Embryonic facial prominence (tissue), 1 donor: ENCODE results near the gene SEMA6D.
A peak's percentile ranks its signal among the peaks of the same experiment; 100 is the strongest.
"Not testable (repeated sequence)": the region's sequence is repeated elsewhere in the genome, so short reads cannot be mapped to it uniquely, and the experiment has no call there.

Experiments used
- DNase-seq: peaks from one replicate; pipeline ENCODE4 v3.0.0-alpha.2; 2016; ENCODE audit errors: extremely low spot score

Gene SEMA6D

GRCh38 chr15:47716516-47716915, 789 bp upstream of the SEMA6D start:
- no peak for DNase-seq

GRCh38 chr15:47718497-47719437, 1.5 kb downstream of the SEMA6D start:
- DNase-seq: peak; percentile 21

- DNase-seq: no peak
Observed at GRCh38 chr15:47719730-47720129, 2.4 kb downstream of the SEMA6D start.

GRCh38 chr15:47720555-47720954, 3.2 kb downstream of the SEMA6D start:
- no peak for DNase-seq

GRCh38 chr15:47721676-47722075, 4.4 kb downstream of the SEMA6D start:
- DNase-seq: no peak

GRCh38 chr15:47724346-47724745, 7.0 kb downstream of the SEMA6D start:
- DNase-seq: no peak

- DNase-seq: no peak
Observed at GRCh38 chr15:47725051-47725450, 7.7 kb downstream of the SEMA6D start.

- DNase-seq: no peak
Observed at GRCh38 chr15:47725906-47726305, 8.6 kb downstream of the SEMA6D start.

GRCh38 chr15:47726399-47726823, 9.1 kb downstream of the SEMA6D start:
- DNase-seq: no peak

- no peak for DNase-seq
Observed at GRCh38 chr15:47727137-47727536, 9.8 kb downstream of the SEMA6D start.

- no peak for DNase-seq
Observed at GRCh38 chr15:47727676-47728075, 10.4 kb downstream of the SEMA6D start.

GRCh38 chr15:47728426-47728825, 11.1 kb downstream of the SEMA6D start:
- no peak for DNase-seq

- no peak for DNase-seq
Observed at GRCh38 chr15:47728886-47729285, 11.6 kb downstream of the SEMA6D start.

GRCh38 chr15:47731230-47731629, 13.9 kb downstream of the SEMA6D start:
- no peak for DNase-seq

- DNase-seq: no peak
Observed at GRCh38 chr15:47732248-47732647, 14.9 kb downstream of the SEMA6D start.

- no peak for DNase-seq
Observed at GRCh38 chr15:47733085-47733484, 15.8 kb downstream of the SEMA6D start.

GRCh38 chr15:47736143-47736786, 19.0 kb downstream of the SEMA6D start:
- no peak for DNase-seq

GRCh38 chr15:47737477-47737876, 20.2 kb downstream of the SEMA6D start:
- no peak for DNase-seq

- not testable (repeated sequence) for DNase-seq
Observed at GRCh38 chr15:47738144-47738825, 21.0 kb downstream of the SEMA6D start.

GRCh38 chr15:47741082-47741481, 23.8 kb downstream of the SEMA6D start:
- DNase-seq: no peak

- DNase-seq: no peak
Observed at GRCh38 chr15:47741907-47742306, 24.6 kb downstream of the SEMA6D start.

GRCh38 chr15:47742334-47742733, 25.0 kb downstream of the SEMA6D start:
- DNase-seq: no peak
